Stimulated activated naive B cell treated with anti-CD40 and anti-IgM and Interleukin-4, amounts not matched to agents 10 μg/mL and 1 μg/mL and 100 μg/mL, for 72 hours (primary cell): ENCODE measurements around the gene TMEM250.
A peak's percentile ranks its signal among the peaks of the same experiment; 100 is the strongest.

Experiments used
- ATAC-seq, 2 donors: fragments of 150-1000 bp; cut with Tn5 transposase; replicated peaks; 2 replicates each; pipeline ENCODE4 v1.10.0; 2021; ENCODE audit warnings: moderate library complexity in 1 of 2
- DNase-seq: peaks from one replicate; pipeline ENCODE4 v3.0.0; 2021
- H3K27ac Mint-ChIP-seq: one replicate; pipeline ENCODE4 v1.8.0; 2022; ENCODE audit warnings: mild to moderate bottlenecking, mixed read lengths
- H3K27me3 Mint-ChIP-seq, 2 donors: one replicate each; pipeline ENCODE4 v1.8.0; 2022; ENCODE audit warnings: mixed read lengths in 2 of 2
- H3K36me3 Mint-ChIP-seq, 2 donors: one replicate each; pipeline ENCODE4 v1.8.0; 2022; ENCODE audit warnings: mixed read lengths in 2 of 2, mild to moderate bottlenecking in 1 of 2
- H3K4me1 Mint-ChIP-seq, 2 donors: one replicate each; pipeline ENCODE4 v1.8.0; 2022; ENCODE audit warnings: mixed read lengths in 2 of 2, mild to moderate bottlenecking in 1 of 2
- H3K4me3 Mint-ChIP-seq, 2 donors: one replicate each; pipeline ENCODE4 v1.8.0; 2022; ENCODE audit warnings: mild to moderate bottlenecking in 2 of 2, mixed read lengths in 2 of 2, moderate library complexity in 1 of 2
- H3K9me3 Mint-ChIP-seq, 2 donors: one replicate each; pipeline ENCODE4 v1.8.0; 2022; ENCODE audit warnings: mixed read lengths in 2 of 2, mild to moderate bottlenecking in 1 of 2

Gene TMEM250

DNA sequence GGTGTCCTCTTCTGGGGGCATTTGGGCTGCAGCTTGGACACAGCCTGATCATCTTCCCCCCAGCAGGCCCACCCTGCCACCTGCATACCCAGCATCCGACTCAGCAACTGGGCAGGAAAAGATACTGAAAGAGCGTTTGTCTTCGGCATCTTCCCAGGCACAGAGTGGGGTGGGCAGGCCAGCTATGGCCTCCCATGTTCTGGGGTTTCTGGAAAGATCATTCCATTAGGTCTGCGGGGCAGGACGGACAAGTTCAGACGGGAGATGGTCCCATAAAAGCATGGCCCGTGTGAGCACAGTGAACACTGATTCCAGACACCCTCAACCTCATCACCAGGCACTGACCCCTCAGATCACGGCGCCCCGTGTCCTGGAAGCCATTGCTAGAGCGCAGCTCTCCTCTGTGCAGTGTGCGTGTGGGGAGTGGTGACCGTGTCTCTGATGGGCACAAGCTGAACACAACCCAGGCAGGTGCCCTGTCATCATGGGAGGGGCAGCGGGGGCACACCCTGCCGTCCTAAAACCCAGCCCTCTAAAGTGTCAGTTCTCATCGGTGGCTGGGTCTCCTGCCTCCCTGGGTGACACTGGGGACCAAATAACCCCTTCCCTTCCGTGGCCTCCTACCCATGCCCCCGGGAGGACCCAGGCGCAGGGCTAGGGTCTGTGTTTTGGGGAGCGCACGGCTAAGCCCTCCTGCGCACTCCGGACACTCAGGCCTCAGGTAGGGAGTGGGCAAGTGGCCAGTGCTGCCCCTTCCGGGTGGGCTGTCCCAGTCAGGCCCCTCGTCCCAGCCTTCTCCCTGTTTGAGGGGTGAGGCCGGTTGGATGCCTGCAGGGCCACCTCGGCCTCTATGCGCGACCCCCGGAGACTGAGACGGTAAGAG is 13.2 kb upstream of the TMEM250 start:
- H3K27me3 Mint-ChIP-seq = peaks cover 71 to 83% of the 10 kb centered on the region in 2 donors
- no peak for DNase-seq
- no peak overlapping the region for H3K27ac Mint-ChIP-seq
- ATAC-seq = no peak
- no peaks in the 10 kb centered on the region for H3K9me3 Mint-ChIP-seq
- peaks cover 8 to 11% of the 10 kb centered on the region in 2 donors for H3K4me1 Mint-ChIP-seq
- peaks cover 0 to 2% of the 10 kb centered on the region in 2 donors for H3K36me3 Mint-ChIP-seq
- peak overlapping the region in 1 of 2 donors; percentile 25 for H3K4me3 Mint-ChIP-seq

DNA sequence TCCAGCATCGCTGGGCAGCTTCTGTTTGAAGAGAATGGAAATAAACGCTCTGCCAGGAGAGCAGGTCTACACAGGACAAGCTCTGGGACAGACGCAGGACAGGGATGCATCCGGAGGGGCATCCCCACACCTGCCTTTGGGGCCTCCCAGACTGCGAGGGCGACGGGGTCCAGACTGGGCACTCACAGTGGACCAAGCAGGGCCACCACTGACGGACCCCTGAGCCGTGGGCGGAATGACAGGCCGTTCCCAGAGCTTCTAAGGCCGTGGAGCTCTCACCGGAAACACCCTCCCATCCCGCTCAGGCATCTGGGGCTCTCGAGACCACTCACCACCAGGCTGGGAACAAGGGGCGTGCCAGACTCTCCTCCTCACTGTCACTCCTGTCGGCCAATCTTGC is 10.5 kb upstream of the TMEM250 start:
- DNase-seq (no peak), ATAC-seq (no peak)
- Mint-ChIP-seq H3K4me3 (no peak overlapping the region), H3K27me3 (peaks cover 59 to 70% of the 10 kb centered on the region in 2 donors), H3K9me3 (peaks cover 4 to 9% of the 10 kb centered on the region in 2 donors), H3K4me1 (peaks cover 7 to 10% of the 10 kb centered on the region in 2 donors), H3K36me3 (peaks cover 0 to under 1% of the 10 kb centered on the region in 2 donors), H3K27ac (no peak overlapping the region)

- H3K36me3 Mint-ChIP-seq = no peaks in the 10 kb centered on the region
- H3K4me3 Mint-ChIP-seq = no peak overlapping the region
- no peak overlapping the region for H3K27ac Mint-ChIP-seq
- no peak for DNase-seq
- peaks cover 2 to 3% of the 10 kb centered on the region in 2 donors for H3K4me1 Mint-ChIP-seq
- peaks cover 51 to 63% of the 10 kb centered on the region in 2 donors for H3K27me3 Mint-ChIP-seq
- peaks cover 4 to 9% of the 10 kb centered on the region in 2 donors for H3K9me3 Mint-ChIP-seq
- ATAC-seq = no peak
These were observed 9.8 kb upstream of the TMEM250 start for GRCh38 chr9:136128436-136128835.

DNA sequence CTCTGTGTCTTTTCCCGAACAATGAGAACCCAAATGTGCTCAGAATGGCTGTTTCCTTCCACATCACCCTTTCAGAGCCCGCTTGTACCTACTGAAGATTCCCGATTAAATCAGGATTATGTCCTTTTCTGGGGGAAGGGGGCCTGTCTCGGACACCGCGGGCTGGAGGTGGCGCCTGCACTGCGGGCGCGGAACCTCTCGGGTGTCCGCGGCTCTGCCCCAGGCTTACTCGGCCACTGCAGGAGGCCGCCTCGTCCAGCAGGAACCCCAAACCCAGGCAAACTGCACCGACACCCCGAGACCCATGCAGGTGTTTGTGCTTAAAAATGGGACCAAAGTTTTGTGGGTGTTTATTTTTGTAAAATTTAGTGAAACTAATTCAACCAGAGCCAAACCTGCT is 8.6 kb upstream of the TMEM250 start:
- ATAC-seq (no peak), DNase-seq (no peak)
- no peak overlapping the region for H3K4me3 Mint-ChIP-seq
- peaks cover 46 to 55% of the 10 kb centered on the region in 2 donors for H3K27me3 Mint-ChIP-seq
- peaks cover 3 to 12% of the 10 kb centered on the region in 2 donors for H3K4me1 Mint-ChIP-seq
- H3K27ac Mint-ChIP-seq = no peak overlapping the region
- H3K9me3 Mint-ChIP-seq = peaks cover 4 to 9% of the 10 kb centered on the region in 2 donors
- peaks cover 3% of the 10 kb centered on the region in 2 donors for H3K36me3 Mint-ChIP-seq

DNA sequence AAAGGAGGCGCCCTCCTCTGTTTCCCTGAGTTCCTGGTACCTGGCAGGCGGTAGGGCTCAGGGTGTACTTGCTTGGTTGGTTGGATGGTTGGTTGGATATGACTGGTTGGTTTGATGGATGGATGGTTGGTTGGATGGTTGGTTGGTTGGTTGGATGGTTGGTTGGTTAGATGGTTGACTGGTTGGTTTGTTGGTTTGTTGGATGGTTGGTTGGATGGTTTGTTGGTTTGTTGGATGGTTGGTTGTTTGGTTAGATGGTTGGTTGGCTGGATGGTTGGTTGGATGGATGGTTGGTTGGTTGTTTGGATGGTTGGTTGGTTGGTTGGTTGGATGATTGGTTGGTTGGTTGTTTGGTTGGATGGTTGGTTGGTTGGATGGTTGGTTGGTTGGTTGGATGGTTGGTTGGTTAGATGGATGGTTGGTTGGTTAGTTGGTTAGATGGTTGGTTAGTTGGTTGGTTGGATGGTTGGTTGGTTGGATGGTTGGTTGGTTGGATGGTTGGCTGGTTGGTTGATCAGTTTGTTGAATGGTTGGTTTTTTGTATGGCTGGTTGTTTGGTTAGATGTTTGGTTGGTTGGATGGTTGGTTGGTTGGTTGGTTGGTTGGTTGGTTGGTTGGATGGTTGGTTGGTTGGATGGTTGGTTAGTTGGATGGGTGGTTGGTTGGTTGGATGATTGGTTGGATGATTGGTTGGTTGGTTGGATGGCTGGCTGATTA is 6.5 kb upstream of the TMEM250 start:
- H3K9me3 Mint-ChIP-seq = peaks cover 4 to 9% of the 10 kb centered on the region in 2 donors
- H3K27ac Mint-ChIP-seq = peak overlapping the region; percentile 42
- H3K4me1 Mint-ChIP-seq = peaks cover 4 to 12% of the 10 kb centered on the region in 2 donors
- ATAC-seq (no peak), DNase-seq (no peak)
- H3K36me3 Mint-ChIP-seq = peaks cover 3% of the 10 kb centered on the region in 2 donors
- peaks cover 28 to 37% of the 10 kb centered on the region in 2 donors for H3K27me3 Mint-ChIP-seq
- H3K4me3 Mint-ChIP-seq = no peak overlapping the region

DNA sequence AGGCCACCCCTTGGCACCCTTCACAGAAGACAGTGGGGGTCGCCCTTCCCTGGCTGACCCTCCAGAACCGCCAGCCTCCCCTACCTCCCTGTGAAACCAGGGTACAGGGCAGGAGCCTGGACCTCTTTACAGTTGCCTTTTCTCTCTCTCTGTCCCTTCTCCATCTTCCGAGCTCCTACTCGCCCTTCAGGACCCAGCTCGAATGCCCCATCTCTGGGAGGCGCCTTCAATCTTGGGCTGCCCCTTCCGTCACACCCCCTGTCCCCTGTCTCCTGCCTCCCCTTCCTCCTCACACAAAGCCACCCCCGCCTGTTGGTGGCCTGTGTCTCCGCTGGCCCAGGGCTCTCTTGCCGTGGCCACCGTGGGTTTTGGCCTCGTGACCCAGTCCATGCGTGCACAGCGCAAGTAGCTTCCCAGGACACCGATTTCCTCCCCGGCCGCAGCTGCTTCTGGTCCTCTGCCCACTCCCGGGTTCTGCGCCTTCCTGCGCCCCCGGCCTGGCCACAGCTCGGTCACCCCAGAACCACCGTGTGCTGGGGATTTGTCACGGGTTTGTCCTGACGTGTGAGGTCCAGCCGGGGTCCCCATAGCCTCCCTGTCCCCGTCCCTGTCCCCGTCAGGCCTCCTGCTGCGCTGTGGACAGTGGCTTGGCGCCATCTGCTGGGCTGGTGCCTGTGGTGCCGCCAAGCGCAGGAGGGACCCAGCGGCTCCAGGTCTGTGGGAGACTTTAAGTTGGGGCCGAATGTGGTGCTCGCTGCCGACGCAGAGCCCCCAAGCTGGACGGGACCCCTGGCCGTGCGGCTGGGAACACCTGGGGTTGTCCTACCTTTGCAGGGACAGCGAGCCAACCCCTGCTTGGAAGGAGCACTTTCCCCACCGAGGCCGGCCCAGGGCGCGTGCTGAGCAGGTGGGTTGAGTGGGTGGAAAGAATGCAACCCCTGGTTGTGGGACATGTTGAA is 4.0 kb upstream of the TMEM250 start:
- Mint-ChIP-seq H3K27ac (no peak overlapping the region), H3K4me1 (peaks cover 4 to 12% of the 10 kb centered on the region in 2 donors), H3K36me3 (peaks cover 3% of the 10 kb centered on the region in 2 donors), H3K27me3 (peaks cover 12 to 16% of the 10 kb centered on the region in 2 donors), H3K9me3 (peaks cover 4 to 9% of the 10 kb centered on the region in 2 donors), H3K4me3 (peak overlapping the region in 1 of 2 donors; percentile 69)
- ATAC-seq (peak in 1 of 2 donors; percentile 22), DNase-seq (peak; percentile 63)

GRCh38 chr9:136121801-136122200 is 3.1 kb upstream of the TMEM250 start:
- H3K27me3 Mint-ChIP-seq = peaks cover 9 to 11% of the 10 kb centered on the region in 2 donors
- H3K36me3 Mint-ChIP-seq = peaks cover 3% of the 10 kb centered on the region in 2 donors
- H3K4me3 Mint-ChIP-seq = no peak overlapping the region
- peaks cover 4 to 9% of the 10 kb centered on the region in 2 donors for H3K9me3 Mint-ChIP-seq
- H3K4me1 Mint-ChIP-seq = peaks cover 4 to 19% of the 10 kb centered on the region in 2 donors
- no peak overlapping the region for H3K27ac Mint-ChIP-seq
- no peak for DNase-seq
- ATAC-seq = no peak

DNA sequence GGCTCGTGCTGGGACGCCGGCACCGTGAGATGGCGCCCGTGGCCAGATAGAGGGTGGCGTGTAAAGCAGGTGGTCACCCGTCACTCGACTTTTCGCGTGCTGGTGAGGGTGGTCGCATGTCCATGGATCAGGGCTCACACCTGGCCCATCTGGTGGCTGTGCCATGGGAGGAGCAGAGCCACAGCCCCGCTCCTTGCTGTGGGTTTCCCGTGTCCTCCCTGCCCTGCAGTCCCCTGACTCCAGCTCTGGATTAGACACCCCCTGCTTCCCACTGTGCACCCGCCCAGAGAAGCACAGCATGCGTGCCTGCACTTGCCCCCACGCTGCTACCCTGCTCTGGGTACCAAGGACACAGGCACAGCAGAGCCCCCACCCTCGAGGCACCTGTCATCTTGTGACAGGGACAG is 1.8 kb upstream of the TMEM250 start:
- no peak overlapping the region for H3K27ac Mint-ChIP-seq
- peaks cover 4 to 7% of the 10 kb centered on the region in 2 donors for H3K9me3 Mint-ChIP-seq
- H3K36me3 Mint-ChIP-seq = peaks cover 5 to 6% of the 10 kb centered on the region in 2 donors
- DNase-seq = no peak
- H3K4me3 Mint-ChIP-seq = peak overlapping the region; percentile 16 to 50
- H3K27me3 Mint-ChIP-seq = peaks cover 7 to 9% of the 10 kb centered on the region in 2 donors
- no peak for ATAC-seq
- peaks cover 7 to 19% of the 10 kb centered on the region in 2 donors for H3K4me1 Mint-ChIP-seq

GRCh38 chr9:136119883-136120393 is 1.3 kb upstream of the TMEM250 start:
- H3K9me3 Mint-ChIP-seq = peaks cover 2% of the 10 kb centered on the region in 2 donors
- H3K27me3 Mint-ChIP-seq = peaks cover 2 to 4% of the 10 kb centered on the region in 2 donors
- peak overlapping the region; percentile 86 to 93 for H3K4me3 Mint-ChIP-seq
- H3K4me1 Mint-ChIP-seq = peaks cover 7 to 19% of the 10 kb centered on the region in 2 donors
- no peak for ATAC-seq
- no peak for DNase-seq
- H3K27ac Mint-ChIP-seq = peak overlapping the region; percentile 94
- H3K36me3 Mint-ChIP-seq = peaks cover 9 to 10% of the 10 kb centered on the region in 2 donors

DNA sequence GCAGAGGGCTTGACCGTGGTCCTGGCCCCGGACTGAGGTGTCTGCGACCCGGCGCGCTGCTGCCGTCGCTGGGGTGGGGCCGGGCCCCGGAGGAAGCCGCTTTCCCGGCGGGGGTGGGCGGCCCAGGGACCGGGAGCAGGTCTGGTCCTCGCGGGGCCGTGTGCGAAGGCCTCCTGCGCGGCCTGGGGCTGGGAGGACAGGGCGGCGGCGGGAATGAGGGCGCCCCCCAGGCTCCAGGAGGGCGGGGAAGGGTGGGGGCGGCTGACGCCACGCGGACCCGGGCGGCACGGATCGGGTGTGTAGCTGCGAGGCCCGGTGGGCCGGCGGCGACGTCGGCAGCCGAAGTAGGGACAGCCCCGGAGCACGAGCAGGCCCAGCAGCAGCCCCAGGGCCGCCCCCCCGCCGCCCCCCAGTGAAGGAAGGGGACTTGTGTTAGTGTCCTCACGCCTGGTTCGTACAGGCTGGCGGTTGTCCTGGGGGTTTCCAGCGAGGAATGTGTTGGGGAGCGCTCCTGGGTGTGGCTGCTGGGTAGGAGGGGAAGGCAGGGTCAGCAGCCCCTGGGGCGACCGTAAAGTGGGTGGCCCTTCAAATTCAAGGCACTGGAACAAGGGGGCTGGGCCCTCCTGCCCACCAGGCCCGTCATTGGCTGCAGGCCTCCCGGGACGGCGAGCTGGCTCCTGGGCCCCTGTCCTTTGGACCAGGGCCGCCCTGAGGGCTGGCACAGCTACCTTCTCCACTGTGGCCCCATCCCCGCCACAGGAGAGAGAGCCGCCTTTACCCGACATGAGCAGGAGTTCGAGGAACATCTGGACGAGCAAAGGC is 597 bp upstream of the TMEM250 start:
- no peaks in the 10 kb centered on the region for H3K27me3 Mint-ChIP-seq
- H3K27ac Mint-ChIP-seq = peak overlapping the region; percentile 94
- H3K9me3 Mint-ChIP-seq = no peaks in the 10 kb centered on the region
- ATAC-seq = peak; percentile 23 to 31
- H3K36me3 Mint-ChIP-seq = peaks cover 12 to 13% of the 10 kb centered on the region in 2 donors
- H3K4me1 Mint-ChIP-seq = peaks cover 7 to 19% of the 10 kb centered on the region in 2 donors
- H3K4me3 Mint-ChIP-seq = peak overlapping the region; percentile 86 to 93
- peak; percentile 44 for DNase-seq

DNA sequence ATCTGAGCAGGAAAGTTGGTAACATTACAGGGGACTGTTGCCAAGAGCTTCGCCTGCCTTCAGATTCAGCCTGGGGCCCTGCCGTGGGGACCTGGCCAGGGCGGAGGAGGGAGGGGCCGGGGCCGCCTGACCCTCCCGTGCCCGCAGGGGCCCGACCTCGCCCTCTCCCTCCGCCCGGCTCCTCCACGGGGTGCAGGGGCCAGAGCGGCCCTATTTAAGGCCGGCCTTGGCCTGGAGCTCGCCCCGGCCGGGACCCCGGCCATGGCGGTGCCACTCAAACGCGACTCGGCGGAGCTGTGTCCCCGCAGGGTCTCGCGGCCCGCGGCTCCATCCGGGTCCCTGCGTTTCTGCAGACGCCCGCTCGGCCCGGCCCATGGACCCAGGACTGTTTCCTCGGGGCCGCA is 757 bp downstream of the TMEM250 start:
- Mint-ChIP-seq H3K27me3 (no peaks in the 10 kb centered on the region), H3K36me3 (peaks cover 12 to 13% of the 10 kb centered on the region in 2 donors), H3K4me3 (peak overlapping the region; percentile 86 to 93), H3K9me3 (no peaks in the 10 kb centered on the region), H3K27ac (peak overlapping the region; percentile 87), H3K4me1 (peaks cover 9 to 14% of the 10 kb centered on the region in 2 donors)
- no peak for DNase-seq
- ATAC-seq = peak in 1 of 2 donors; percentile 6

GRCh38 chr9:136117291-136117915 is 1.3 kb downstream of the TMEM250 start:
- peak overlapping the region; percentile 86 to 93 for H3K4me3 Mint-ChIP-seq
- no peaks in the 10 kb centered on the region for H3K9me3 Mint-ChIP-seq
- peak overlapping the region; percentile 87 for H3K27ac Mint-ChIP-seq
- H3K4me1 Mint-ChIP-seq = peaks cover 7 to 8% of the 10 kb centered on the region in 2 donors
- peaks cover 9 to 10% of the 10 kb centered on the region in 2 donors for H3K36me3 Mint-ChIP-seq
- H3K27me3 Mint-ChIP-seq = no peaks in the 10 kb centered on the region
- peak; percentile 29 for DNase-seq
- peak; percentile 26 to 39 for ATAC-seq
